GM12874 (cell line): ENCODE results near the gene ABI2.

Source experiments
- TF ChIP-seq, protein P1 (sequence below): IDR thresholded peaks from 2 replicates; pipeline ENCODE4 v1.5.1; 2011; ENCODE audit warnings: low read depth, mild to moderate bottlenecking, control low read depth, low read length, moderate library complexity; ENCODE audit not compliant: insufficient read depth

The ABI2 gene

DNA sequence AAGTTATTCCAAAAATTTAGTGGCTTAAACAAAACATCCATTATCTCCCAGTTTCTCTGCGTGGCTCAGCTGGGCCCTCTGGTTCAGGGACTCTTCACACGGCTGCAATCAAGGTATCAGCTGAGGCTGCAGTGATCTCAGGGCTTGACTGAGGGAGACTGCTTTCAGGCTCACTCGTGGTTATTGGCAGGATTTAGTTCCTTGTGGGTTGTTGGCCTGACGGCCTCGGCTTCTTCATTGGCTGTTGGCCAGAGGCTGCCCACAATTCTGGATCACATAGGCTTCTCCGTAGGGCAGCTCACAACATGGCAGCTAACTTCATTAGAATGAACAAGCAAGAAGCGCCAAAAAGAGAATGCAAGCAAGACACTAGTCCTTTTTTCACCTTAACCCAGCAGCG lies 90.1 kb downstream of the ABI2 start:
- TF ChIP-seq, protein P1, sequence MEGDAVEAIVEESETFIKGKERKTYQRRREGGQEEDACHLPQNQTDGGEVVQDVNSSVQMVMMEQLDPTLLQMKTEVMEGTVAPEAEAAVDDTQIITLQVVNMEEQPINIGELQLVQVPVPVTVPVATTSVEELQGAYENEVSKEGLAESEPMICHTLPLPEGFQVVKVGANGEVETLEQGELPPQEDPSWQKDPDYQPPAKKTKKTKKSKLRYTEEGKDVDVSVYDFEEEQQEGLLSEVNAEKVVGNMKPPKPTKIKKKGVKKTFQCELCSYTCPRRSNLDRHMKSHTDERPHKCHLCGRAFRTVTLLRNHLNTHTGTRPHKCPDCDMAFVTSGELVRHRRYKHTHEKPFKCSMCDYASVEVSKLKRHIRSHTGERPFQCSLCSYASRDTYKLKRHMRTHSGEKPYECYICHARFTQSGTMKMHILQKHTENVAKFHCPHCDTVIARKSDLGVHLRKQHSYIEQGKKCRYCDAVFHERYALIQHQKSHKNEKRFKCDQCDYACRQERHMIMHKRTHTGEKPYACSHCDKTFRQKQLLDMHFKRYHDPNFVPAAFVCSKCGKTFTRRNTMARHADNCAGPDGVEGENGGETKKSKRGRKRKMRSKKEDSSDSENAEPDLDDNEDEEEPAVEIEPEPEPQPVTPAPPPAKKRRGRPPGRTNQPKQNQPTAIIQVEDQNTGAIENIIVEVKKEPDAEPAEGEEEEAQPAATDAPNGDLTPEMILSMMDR, result no peak

DNA sequence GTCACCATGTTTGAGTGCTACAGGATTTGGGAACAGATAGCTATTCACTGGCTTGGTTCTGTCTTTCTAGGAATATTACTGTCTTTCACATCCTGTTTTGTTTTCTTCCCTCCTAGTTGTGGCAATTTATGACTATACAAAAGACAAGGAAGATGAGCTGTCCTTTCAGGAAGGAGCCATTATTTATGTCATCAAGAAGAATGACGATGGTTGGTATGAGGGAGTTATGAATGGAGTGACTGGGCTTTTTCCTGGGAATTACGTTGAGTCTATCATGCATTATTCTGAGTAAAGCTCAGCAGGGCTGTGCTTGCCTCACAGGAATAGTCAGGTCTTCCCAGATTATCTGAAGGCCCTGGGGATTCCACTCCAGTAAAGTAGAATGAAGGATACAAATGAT lies 98.9 kb downstream of the ABI2 start:
- TF ChIP-seq, protein P1, result no peak

DNA sequence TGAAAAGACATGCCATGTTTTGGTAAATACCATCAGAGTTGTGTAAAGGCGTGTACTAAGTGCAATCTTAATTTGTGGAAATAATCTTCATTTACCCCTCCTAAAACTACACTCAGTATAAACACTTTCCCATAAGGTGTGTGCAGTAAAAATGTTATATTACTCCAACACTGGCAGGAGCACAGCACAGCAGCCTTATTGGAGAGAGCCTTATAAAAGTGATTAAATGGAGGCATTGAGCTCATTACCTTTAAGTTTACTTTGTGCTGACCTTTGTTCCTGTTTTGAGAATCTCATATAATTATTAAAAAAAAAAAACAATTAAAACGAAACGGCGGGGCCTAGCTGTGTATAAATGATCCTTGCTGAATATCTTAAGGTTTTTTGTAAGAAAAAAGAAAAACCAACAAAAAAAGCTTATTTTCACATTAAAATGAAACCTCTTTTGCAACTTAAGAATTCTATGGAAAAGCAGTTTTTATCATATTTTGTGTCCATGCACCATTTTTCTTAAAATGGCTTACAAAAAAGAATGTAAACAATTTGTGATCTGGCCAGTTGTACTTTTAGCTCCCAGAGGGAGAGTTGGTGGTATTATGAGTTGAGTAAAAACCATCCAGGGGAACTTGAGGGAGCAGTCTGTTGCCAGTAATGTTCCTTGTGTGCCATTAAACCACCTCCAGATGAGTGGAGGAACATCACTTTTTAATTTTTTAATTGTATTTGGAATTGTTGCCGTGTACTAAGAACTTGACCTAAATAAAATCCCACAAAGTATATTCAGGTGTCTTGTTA lies 103.4 kb downstream of the ABI2 start:
- TF ChIP-seq, protein P1, result no peak

DNA sequence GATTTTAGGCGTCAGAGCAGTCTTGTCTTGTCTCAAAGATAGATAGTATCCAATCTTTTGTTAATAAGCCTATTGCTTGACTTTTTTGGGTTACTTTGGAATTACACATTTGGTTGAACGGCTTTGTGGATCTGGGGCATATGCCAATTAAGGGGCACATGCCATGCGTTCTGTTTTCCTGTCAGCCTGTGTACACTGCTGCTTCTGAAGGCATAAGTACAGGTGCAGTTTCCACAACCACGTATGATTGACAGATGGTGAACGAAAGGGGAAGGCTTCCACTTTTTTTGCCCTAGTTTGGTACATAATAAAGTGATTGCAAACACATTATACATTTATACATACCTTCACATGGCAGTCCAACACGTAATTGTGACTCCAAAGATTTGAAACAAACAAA lies 104.6 kb downstream of the ABI2 start:
- TF ChIP-seq, protein P1, result no peak

DNA sequence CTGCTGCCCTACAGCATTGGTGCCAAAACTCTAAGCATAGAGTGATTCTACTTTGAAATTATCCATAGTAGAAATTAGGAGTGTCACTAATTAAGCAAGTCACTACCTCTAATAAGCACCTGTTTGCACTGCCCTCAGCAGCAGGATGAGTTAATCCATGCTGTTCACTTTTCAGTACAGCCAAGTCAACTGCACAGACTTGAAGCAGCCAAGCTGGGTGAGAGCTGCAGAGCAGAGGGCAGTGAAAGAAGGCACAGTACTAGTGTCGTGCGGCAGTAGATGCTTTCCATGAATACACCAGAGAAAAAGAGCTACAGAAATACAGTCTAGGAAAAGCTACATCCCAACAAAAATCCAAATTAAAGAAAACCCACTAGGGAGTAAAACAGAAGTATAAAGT lies 108.3 kb downstream of the ABI2 start:
- TF ChIP-seq, protein P1, result no peak

DNA sequence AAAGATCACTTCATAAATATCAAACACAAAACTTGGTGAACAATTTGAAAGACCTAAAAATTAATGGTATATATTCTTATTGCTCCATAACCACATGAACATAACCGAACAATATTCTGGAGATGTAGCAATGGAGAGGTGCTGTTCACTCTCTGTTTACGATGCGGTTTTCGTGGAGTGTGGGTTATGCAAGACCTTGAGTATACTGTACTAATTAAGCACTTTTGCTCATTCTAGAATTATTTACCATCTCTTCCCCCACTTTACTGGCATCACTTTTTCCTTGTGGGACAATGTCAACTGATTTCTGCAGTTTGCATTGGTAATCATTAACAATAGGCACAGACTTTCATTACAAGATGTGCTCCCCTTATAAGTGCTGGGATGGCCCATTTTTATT lies 109.3 kb downstream of the ABI2 start:
- TF ChIP-seq, protein P1, result no peak

DNA sequence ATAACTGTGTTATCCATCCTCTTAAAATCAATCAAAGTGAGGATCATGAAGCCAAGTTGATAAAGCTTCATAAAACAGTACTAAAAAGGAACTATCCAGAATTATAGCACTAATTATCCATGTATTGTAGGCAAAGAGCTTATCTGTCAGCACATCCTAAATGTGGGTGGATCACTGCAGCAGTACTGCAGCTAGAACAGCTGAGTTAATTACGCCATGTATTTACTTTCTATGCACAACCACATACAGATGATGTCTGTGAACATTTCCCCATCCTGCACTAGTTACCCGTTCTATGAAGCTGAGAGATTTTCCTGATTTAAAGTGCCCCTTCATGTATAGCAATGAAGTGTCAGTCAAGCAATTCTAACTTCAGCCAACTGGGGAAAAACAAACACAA lies 110.3 kb downstream of the ABI2 start:
- TF ChIP-seq, protein P1, result no peak
